GM21528 (cell line): ENCODE data around the gene ABHD17B.
"Not testable (repeated sequence)": the region's sequence is repeated elsewhere in the genome, so short reads cannot be mapped to it uniquely, and the experiment has no call there.

ENCODE experiments used
- ATAC-seq: cut with Tn5 transposase; IDR thresholded peaks from one replicate; pipeline ENCODE4 v1.9.1; 2021; ENCODE audit warnings: mild to moderate bottlenecking, moderate library complexity; ENCODE audit not compliant: unreplicated experiment, low FRiP score

Gene ABHD17B

GRCh38 chr9:71916834-71917534 is 6.0 kb upstream of the ABHD17B start:
- peak; percentile 73 for ATAC-seq

- ATAC-seq, result no peak
Measured at GRCh38 chr9:71915495-71915894, 4.5 kb upstream of the ABHD17B start.

- no peak for ATAC-seq
Measured at GRCh38 chr9:71911908-71912335, 929 bp upstream of the ABHD17B start.

GRCh38 chr9:71910650-71911060 is 338 bp downstream of the ABHD17B start:
- ATAC-seq, result peak; percentile 30

GRCh38 chr9:71909887-71910649 is 925 bp downstream of the ABHD17B start:
- peak; percentile 21 for ATAC-seq

GRCh38 chr9:71908825-71909224 is 2.2 kb downstream of the ABHD17B start:
- ATAC-seq, result no peak

GRCh38 chr9:71904076-71904475 is 6.9 kb downstream of the ABHD17B start:
- no peak for ATAC-seq

- ATAC-seq, result no peak
Measured at GRCh38 chr9:71901695-71902597, 9.0 kb downstream of the ABHD17B start.

GRCh38 chr9:71898756-71899155 is 12.2 kb downstream of the ABHD17B start:
- ATAC-seq, result not testable (repeated sequence)

- ATAC-seq, result peak; percentile 48
Measured at GRCh38 chr9:71897577-71897976, 13.4 kb downstream of the ABHD17B start.

GRCh38 chr9:71896761-71897160 is 14.2 kb downstream of the ABHD17B start:
- no peak for ATAC-seq

GRCh38 chr9:71895955-71896354 is 15.0 kb downstream of the ABHD17B start:
- no peak for ATAC-seq

GRCh38 chr9:71895117-71895516 is 15.9 kb downstream of the ABHD17B start:
- peak; percentile 59 for ATAC-seq

GRCh38 chr9:71891557-71892189 is 19.3 kb downstream of the ABHD17B start:
- no peak for ATAC-seq

- ATAC-seq, result no peak
Measured at GRCh38 chr9:71890042-71890679, 20.8 kb downstream of the ABHD17B start.

GRCh38 chr9:71887362-71887761 is 23.6 kb downstream of the ABHD17B start:
- no peak for ATAC-seq

- ATAC-seq, result no peak
Measured at GRCh38 chr9:71886541-71886940, 24.5 kb downstream of the ABHD17B start.

GRCh38 chr9:71886015-71886414 is 25.0 kb downstream of the ABHD17B start:
- no peak for ATAC-seq

- no peak for ATAC-seq
Measured at GRCh38 chr9:71885467-71885866, 25.5 kb downstream of the ABHD17B start.

GRCh38 chr9:71884005-71884404 is 27.0 kb downstream of the ABHD17B start:
- ATAC-seq, result no peak
